ENCODE measurements around the gene ARG2. TPM values are rescaled to one million over a fixed set of nuclear protein-coding genes. Genes with fewer than 3 reads are reported as not detected.
A peak's percentile ranks its signal among the peaks of the same experiment; 100 is the strongest.
"Not testable (repeated sequence)": the region's sequence is repeated elsewhere in the genome, so short reads cannot be mapped to it uniquely, and the experiment has no call there.

ARG2 gene
- total RNA-seq, 1 experiment from 2014 or later: 35.2 TPM

DNA sequence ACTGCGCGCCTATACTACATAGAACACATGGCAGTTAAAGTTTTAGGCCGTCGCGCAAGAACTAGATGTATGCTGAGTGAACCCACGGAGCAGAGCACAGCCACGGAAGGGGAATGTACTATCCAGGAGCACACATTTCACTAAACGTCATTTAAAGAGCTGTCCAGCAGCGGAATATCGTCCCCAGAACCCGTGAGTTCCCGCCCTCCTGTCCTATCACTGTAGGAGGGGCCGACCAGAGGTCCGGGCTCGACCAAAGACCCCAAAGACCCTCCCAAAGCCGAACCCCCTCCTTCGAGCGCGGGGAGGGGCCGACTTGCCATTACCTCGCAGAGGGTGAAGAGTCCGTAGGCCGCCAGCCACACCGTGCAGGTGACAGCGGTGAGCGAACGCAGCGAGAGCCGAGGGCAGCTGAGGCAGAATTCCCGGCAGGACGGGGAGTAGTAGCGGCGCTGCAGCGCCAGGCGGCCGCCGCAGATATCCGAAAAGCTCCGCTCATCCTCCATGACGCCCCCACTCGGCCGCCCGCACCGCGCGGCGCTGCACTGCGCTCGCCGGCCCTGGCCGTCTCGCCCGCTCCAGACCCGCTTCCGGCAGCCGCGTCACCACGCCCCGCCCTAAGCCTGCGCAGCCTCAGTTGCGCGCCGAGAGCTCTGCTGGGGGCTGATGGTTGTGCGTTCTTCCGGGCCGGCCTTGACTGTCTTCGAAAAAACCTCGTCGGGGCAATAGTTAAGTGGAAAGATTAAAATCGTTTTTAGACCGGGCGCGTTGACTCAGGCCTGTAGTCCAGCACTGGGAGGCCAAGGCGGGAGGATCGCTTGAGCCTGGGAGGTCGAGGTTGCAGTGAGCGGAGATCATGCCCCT, 19.8 kb upstream of the ARG2 start, which contains the start of gene PIGH:
Gene PIGH, minus strand, starts transcription at position 571 of the 864 bp plus-strand sequence. Its CDS starts 65 bp downstream, at position 506.
- Histone ChIP-seq H2AFZ (ENCODE audit: low read length) (peak within 1 kb of the TSS; percentile 90), H3K23me2 (ENCODE audit: insufficient read length, low read depth, low read length, poor library complexity, severe bottlenecking) (peaks cover 9% of the 10 kb centered on the region)
- peaks cover 10% of the 10 kb centered on the region in 2 experiments for H3K4me1 Mint-ChIP-seq

DNA sequence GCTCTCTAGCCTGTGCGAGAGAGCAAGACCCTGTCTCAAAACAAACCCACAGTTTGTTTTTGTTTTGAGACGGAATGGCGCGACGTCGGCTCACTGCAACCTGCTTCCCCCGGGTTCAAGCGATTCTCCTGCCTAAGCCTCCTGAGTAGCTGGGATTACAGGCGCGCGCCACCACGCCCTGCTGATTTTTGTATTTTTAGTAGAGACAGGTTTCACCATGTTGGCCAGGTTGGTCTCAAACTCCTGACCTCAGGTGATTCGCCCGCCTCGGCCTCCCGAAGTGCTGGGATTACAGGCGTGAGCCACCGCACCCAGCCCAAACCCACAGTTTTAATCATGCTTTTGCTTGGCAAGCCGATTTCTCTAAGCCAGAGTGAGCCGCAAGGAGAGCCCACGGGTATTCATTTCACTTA, 19.2 kb upstream of the ARG2 start:
- not testable (repeated sequence) for H3K56ac ChIP-seq (ENCODE audit: insufficient read length, low read depth, low read length); H3K14ac ChIP-seq (ENCODE audit: insufficient read depth, low read length); H4K5ac ChIP-seq (ENCODE audit: insufficient read length, low read depth, low read length); H3T11ph ChIP-seq (ENCODE audit: low read length); DNase-seq; H3K9me3 ChIP-seq (ENCODE audit: control insufficient read depth, low read depth, low read length); H2BK15ac ChIP-seq (ENCODE audit: low read depth, low read length); H2BK120ac ChIP-seq (ENCODE audit: low read depth, low read length, poor library complexity, severe bottlenecking); H2BK12ac ChIP-seq (ENCODE audit: insufficient read length, low read depth, low read length); H3K4me1 Mint-ChIP-seq; H3K9me3 Mint-ChIP-seq; H4K91ac ChIP-seq (ENCODE audit: insufficient read length, low read depth, low read length); H3K4me1 ChIP-seq (ENCODE audit: insufficient read depth, low read length); H3K36me3 Mint-ChIP-seq (ENCODE audit: insufficient read depth in 1 of 3, low read depth in 3 of 3); H3K23me2 ChIP-seq (ENCODE audit: insufficient read length, low read depth, low read length, poor library complexity, severe bottlenecking); H3K79me2 ChIP-seq (ENCODE audit: insufficient read depth, low read length); H4K20me1 ChIP-seq (ENCODE audit: control insufficient read depth, insufficient read depth, insufficient read length); H3K23ac ChIP-seq (ENCODE audit: insufficient read length, low read depth, low read length); H3K79me1 ChIP-seq (ENCODE audit: insufficient read depth, low read depth, low read length, poor library complexity, severe bottlenecking); H2AK5ac ChIP-seq (ENCODE audit: insufficient read length, low read length); H4K8ac ChIP-seq (replicated peaks; ENCODE audit: insufficient read length, low read depth, low read length); H3K27ac ChIP-seq (ENCODE audit: insufficient read length, low read depth, low read length); H2BK20ac ChIP-seq (ENCODE audit: low read depth, low read length, poor library complexity, severe bottlenecking); H2BK5ac ChIP-seq (ENCODE audit: insufficient read length, low read length); H3K4ac ChIP-seq (ENCODE audit: low read depth, low read length)
- H3K4me3 Mint-ChIP-seq: peak overlapping the region; percentile 86 to 94
- H3K4me2 ChIP-seq (ENCODE audit: insufficient read depth, insufficient read length, low read length): peak overlapping the region; percentile 47
- H3K27me3 ChIP-seq (ENCODE audit: insufficient read depth, low read length): peaks cover 10% of the 10 kb centered on the region; the same call in 1 of the 2 replicates
- peak overlapping the region; percentile 88 for H3K18ac ChIP-seq (ENCODE audit: insufficient read length, low read depth, low read length)
- peak overlapping the region; percentile 43 for H3K9ac ChIP-seq (ENCODE audit: extremely low read depth, insufficient read length, low read length)
- no CpG with 5 or more reads among the region's 21 CpGs for WGBS (ENCODE audit: extremely low coverage, insufficient read length, low lambda C conversion rate)
- peak overlapping the region; percentile 90 for H2AFZ ChIP-seq (ENCODE audit: low read length)
- peaks cover 65% of the 10 kb centered on the region for H3K27me3 Mint-ChIP-seq (ENCODE audit: low read depth)
- peak overlapping the region in 2 of 3 experiments; percentile 39 to 45; a peak in 2 of 7 replicates for H3K27ac Mint-ChIP-seq

More for the DNA sequence above, 19.8 kb upstream of the ARG2 start, which contains the start of gene PIGH:
- TF ChIP-seq, protein P1, sequence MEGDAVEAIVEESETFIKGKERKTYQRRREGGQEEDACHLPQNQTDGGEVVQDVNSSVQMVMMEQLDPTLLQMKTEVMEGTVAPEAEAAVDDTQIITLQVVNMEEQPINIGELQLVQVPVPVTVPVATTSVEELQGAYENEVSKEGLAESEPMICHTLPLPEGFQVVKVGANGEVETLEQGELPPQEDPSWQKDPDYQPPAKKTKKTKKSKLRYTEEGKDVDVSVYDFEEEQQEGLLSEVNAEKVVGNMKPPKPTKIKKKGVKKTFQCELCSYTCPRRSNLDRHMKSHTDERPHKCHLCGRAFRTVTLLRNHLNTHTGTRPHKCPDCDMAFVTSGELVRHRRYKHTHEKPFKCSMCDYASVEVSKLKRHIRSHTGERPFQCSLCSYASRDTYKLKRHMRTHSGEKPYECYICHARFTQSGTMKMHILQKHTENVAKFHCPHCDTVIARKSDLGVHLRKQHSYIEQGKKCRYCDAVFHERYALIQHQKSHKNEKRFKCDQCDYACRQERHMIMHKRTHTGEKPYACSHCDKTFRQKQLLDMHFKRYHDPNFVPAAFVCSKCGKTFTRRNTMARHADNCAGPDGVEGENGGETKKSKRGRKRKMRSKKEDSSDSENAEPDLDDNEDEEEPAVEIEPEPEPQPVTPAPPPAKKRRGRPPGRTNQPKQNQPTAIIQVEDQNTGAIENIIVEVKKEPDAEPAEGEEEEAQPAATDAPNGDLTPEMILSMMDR (conservative IDR thresholded peaks at IDR 0.05): peak; percentile 83
- no peak within 1 kb of the TSS for H4K8ac ChIP-seq (replicated peaks; ENCODE audit: insufficient read length, low read depth, low read length)
- H3K27ac ChIP-seq (ENCODE audit: insufficient read length, low read depth, low read length): no peak within 1 kb of the TSS
- H3K27ac Mint-ChIP-seq: peak within 1 kb of the TSS; percentile 43 to 89 (median 45); a peak in 5 of 7 replicates
- no peak within 1 kb of the TSS for H3T11ph ChIP-seq (ENCODE audit: low read length)
- no peaks in the 10 kb centered on the region for H3K36me3 Mint-ChIP-seq (ENCODE audit: insufficient read depth in 1 of 3, low read depth in 3 of 3)
- H3K79me2 ChIP-seq (ENCODE audit: insufficient read depth, low read length): no peaks in the 10 kb centered on the region
- H4K5ac ChIP-seq (ENCODE audit: insufficient read length, low read depth, low read length): no peak within 1 kb of the TSS
- no CpG with 5 or more reads among the region's 77 CpGs for WGBS (ENCODE audit: extremely low coverage, insufficient read length, low lambda C conversion rate)
- no peak within 1 kb of the TSS for H2AK5ac ChIP-seq (ENCODE audit: insufficient read length, low read length)
- no peak within 1 kb of the TSS for H4K91ac ChIP-seq (ENCODE audit: insufficient read length, low read depth, low read length)
- H3K4me2 ChIP-seq (ENCODE audit: insufficient read depth, insufficient read length, low read length): peak within 1 kb of the TSS; percentile 98
- H3K27me3 ChIP-seq (ENCODE audit: insufficient read depth, low read length): peaks cover 8% of the 10 kb centered on the region; the same call in 1 of the 2 replicates
- H2BK20ac ChIP-seq (ENCODE audit: low read depth, low read length, poor library complexity, severe bottlenecking): no peak within 1 kb of the TSS
- H3K56ac ChIP-seq (ENCODE audit: insufficient read length, low read depth, low read length): no peak within 1 kb of the TSS
- H3K4me1 ChIP-seq (ENCODE audit: insufficient read depth, low read length): no peaks in the 10 kb centered on the region
- no peaks in the 10 kb centered on the region for H4K20me1 ChIP-seq (ENCODE audit: control insufficient read depth, insufficient read depth, insufficient read length)
- no peak within 1 kb of the TSS for H2BK120ac ChIP-seq (ENCODE audit: low read depth, low read length, poor library complexity, severe bottlenecking)
- H3K9ac ChIP-seq (ENCODE audit: extremely low read depth, insufficient read length, low read length): peak within 1 kb of the TSS; percentile 45
- no peak within 1 kb of the TSS for H3K23ac ChIP-seq (ENCODE audit: insufficient read length, low read depth, low read length)
- peak within 1 kb of the TSS; percentile 86 to 94 for H3K4me3 Mint-ChIP-seq
- peaks cover 59% of the 10 kb centered on the region for H3K27me3 Mint-ChIP-seq (ENCODE audit: low read depth)
- no peak within 1 kb of the TSS for H2BK15ac ChIP-seq (ENCODE audit: low read depth, low read length)
- peak; percentile 94 for DNase-seq
- H3K18ac ChIP-seq (ENCODE audit: insufficient read length, low read depth, low read length): peak within 1 kb of the TSS; percentile 88
- H3K14ac ChIP-seq (ENCODE audit: insufficient read depth, low read length): peak within 1 kb of the TSS; percentile 5; the same call in 1 of the 2 replicates
- H3K9me3 Mint-ChIP-seq: no peaks in the 10 kb centered on the region; a peak in 1 of 5 replicates
- no peak within 1 kb of the TSS for H2BK5ac ChIP-seq (ENCODE audit: insufficient read length, low read length)
- H3K79me1 ChIP-seq (ENCODE audit: insufficient read depth, low read depth, low read length, poor library complexity, severe bottlenecking): no peaks in the 10 kb centered on the region
- no peaks in the 10 kb centered on the region for H3K9me3 ChIP-seq (ENCODE audit: control insufficient read depth, low read depth, low read length)
- H3K4ac ChIP-seq (ENCODE audit: low read depth, low read length): no peak within 1 kb of the TSS
- no peak within 1 kb of the TSS for H2BK12ac ChIP-seq (ENCODE audit: insufficient read length, low read depth, low read length)
